IMR-90 (cell line): Measurements from ENCODE around the gene BRAF. TPM values are rescaled to one million over a fixed set of nuclear protein-coding genes. Genes with fewer than 3 reads are reported as not detected.

Experiments
- ATAC-seq: fragments of 200-7000 bp; cut with Tn5 transposase; 2 replicates; pipeline ENCODE4 v1.9.1; 2020; ENCODE audit warnings: low read depth, mild to moderate bottlenecking, moderate library complexity
- BruUV-seq: library from RNA; stranded (reverse); fragments of 400-500 nt; replicated peaks from 2 replicates; lab custom pipeline; 2021; lab: Mats Ljungman, UMichigan
- CTCF ChIA-PET: fragments of 300-600 bp; formaldehyde crosslinking; extraction: SDS; loops from one replicate; lab custom pipeline; 2021; ENCODE audit warnings: antibody characterized with exemption; lab: Yijun Ruan, JAX
- POLR2A ChIA-PET: fragments of 300-600 bp; sonication (Branson Sonifier 250); formaldehyde crosslinking; loops from one replicate; lab custom pipeline; 2022; ENCODE audit warnings: antibody characterized with exemption; ENCODE audit not compliant: unreplicated experiment; lab: Charles Lee
- DNase-seq: peaks from one replicate; pipeline ENCODE4 v3.0.0; 2013
- H2AFZ ChIP-seq: replicated peaks from 2 replicates; pipeline ENCODE3; 2013; ENCODE audit warnings: low read length, mild to moderate bottlenecking; ENCODE audit not compliant: poor library complexity
- H2AK5ac ChIP-seq: 2 replicates; pipeline ENCODE4 v1.6.1; 2013; ENCODE audit warnings: low read depth, low read length, inconsistent platforms
- H2AK9ac ChIP-seq: replicated peaks from 2 replicates; pipeline ENCODE3; 2013; ENCODE audit warnings: mild to moderate bottlenecking, low read depth, low read length, moderate library complexity; ENCODE audit not compliant: poor library complexity
- H2BK120ac ChIP-seq: 2 replicates; pipeline ENCODE4 v1.6.1; 2013; ENCODE audit warnings: low read depth, low read length, inconsistent platforms
- H2BK15ac ChIP-seq: 3 replicates; pipeline ENCODE4 v1.6.1; 2013; ENCODE audit warnings: low read depth, low read length, inconsistent platforms
- H2BK20ac ChIP-seq: 2 replicates; pipeline ENCODE4 v1.6.1; 2013; ENCODE audit warnings: low read depth, mild to moderate bottlenecking, inconsistent platforms, low read length, moderate library complexity
- H2BK5ac ChIP-seq: 2 replicates; pipeline ENCODE4 v1.6.1; 2013; ENCODE audit warnings: mild to moderate bottlenecking, low read depth, low read length, inconsistent platforms; ENCODE audit not compliant: poor library complexity, severe bottlenecking
- H3K14ac ChIP-seq: replicated peaks from 2 replicates; pipeline ENCODE4 v1.6.1; 2013; ENCODE audit warnings: low read depth, low read length, inconsistent platforms
- H3K18ac ChIP-seq: 2 replicates; pipeline ENCODE4 v1.6.1; 2013; ENCODE audit warnings: low read depth, low read length, control low read depth
- H3K23ac ChIP-seq: 2 replicates; pipeline ENCODE4 v1.6.1; 2013; ENCODE audit warnings: low read depth, low read length, inconsistent platforms
- H3K27ac ChIP-seq: 2 replicates; pipeline ENCODE4 v1.5.1; 2013; ENCODE audit warnings: mild to moderate bottlenecking, control low read depth, low read length; ENCODE audit not compliant: insufficient read depth
- H3K27me3 ChIP-seq: 2 replicates; pipeline ENCODE4 v1.6.1; 2013; ENCODE audit warnings: low read length; ENCODE audit not compliant: control insufficient read depth, insufficient read depth
- H3K36me3 ChIP-seq: 2 replicates; pipeline ENCODE4 v1.6.1; 2013; ENCODE audit warnings: low read length, mixed read lengths; ENCODE audit not compliant: control insufficient read depth, insufficient read depth
- H3K4ac ChIP-seq: 2 replicates; pipeline ENCODE4 v1.6.1; 2013; ENCODE audit warnings: low read depth, low read length, inconsistent platforms
- H3K4me1 ChIP-seq: 2 replicates; pipeline ENCODE4 v1.6.1; 2013; ENCODE audit warnings: low read length, mixed read lengths; ENCODE audit not compliant: control insufficient read depth, insufficient read depth
- H3K4me2 ChIP-seq: 2 replicates; pipeline ENCODE4 v1.6.1; 2013; ENCODE audit warnings: low read depth, mild to moderate bottlenecking, control low read depth, low read length, moderate library complexity
- H3K4me3 ChIP-seq: 2 replicates; pipeline ENCODE4 v1.5.1; 2013; ENCODE audit warnings: low read depth, mild to moderate bottlenecking, control low read depth, low read length, moderate library complexity; ENCODE audit not compliant: insufficient read depth
- H3K56ac ChIP-seq: 2 replicates; pipeline ENCODE4 v1.6.1; 2013; ENCODE audit warnings: low read length, inconsistent platforms; ENCODE audit not compliant: insufficient read depth; ENCODE audit errors: extremely low read depth
- H3K79me1 ChIP-seq, 2 experiments: 2 replicates each; pipeline ENCODE4 v1.6.1; 2013; ENCODE audit warnings: low read length in 2 of 2, inconsistent platforms in 1 of 2, low read depth in 1 of 2
- H3K9ac ChIP-seq: 2 replicates; pipeline ENCODE4 v1.6.1; 2013; ENCODE audit warnings: low read depth, low read length, control low read depth
- H3K9me1 ChIP-seq: 2 replicates; pipeline ENCODE4 v1.6.1; 2013; ENCODE audit warnings: low read length, inconsistent platforms; ENCODE audit not compliant: insufficient read depth
- H3K9me3 ChIP-seq: 2 replicates; pipeline ENCODE4 v1.6.1; 2013; ENCODE audit warnings: low read length; ENCODE audit not compliant: control insufficient read depth, insufficient read depth
- H4K20me1 ChIP-seq: 2 replicates; pipeline ENCODE4 v1.6.1; 2013; ENCODE audit warnings: low read length, inconsistent platforms; ENCODE audit not compliant: insufficient read depth
- H4K5ac ChIP-seq: 2 replicates; pipeline ENCODE4 v1.6.1; 2013; ENCODE audit warnings: mild to moderate bottlenecking, low read depth, low read length, control low read depth
- H4K8ac ChIP-seq, 2 experiments: 2 replicates each; pipeline ENCODE4 v1.6.1; 2013; ENCODE audit warnings: low read depth in 2 of 2, low read length in 2 of 2, control low read depth in 1 of 2, inconsistent platforms in 1 of 2
- H4K91ac ChIP-seq: 2 replicates; pipeline ENCODE4 v1.6.1; 2013; ENCODE audit warnings: low read depth, low read length, inconsistent platforms; ENCODE audit not compliant: insufficient read depth
- BHLHE40 ChIP-seq: fragments of 150-350 bp; IDR thresholded peaks from 2 replicates; pipeline ENCODE4 v1.6.1; 2016; ENCODE audit warnings: mild to moderate bottlenecking, low read depth, low read length
- CHD1 ChIP-seq: IDR thresholded peaks from 2 replicates; pipeline ENCODE4 v1.6.1; 2012; ENCODE audit warnings: low read depth, low read length, improper control_type of control experiment
- FOS ChIP-seq: fragments of 150-350 bp; IDR thresholded peaks from 2 replicates; pipeline ENCODE4 v1.6.1; 2016; ENCODE audit warnings: low read depth, low read length
- WGBS, 2 experiments: methylation state at CpG; one replicate each; pipeline versions ENCODE4 v1.1.5 to v1.1.7; 2013; ENCODE audit warnings: missing lambda C conversion rate in 2 of 2; ENCODE audit not compliant: insufficient read length in 1 of 2; ENCODE audit errors: extremely low coverage in 2 of 2; 5-methylcytosine and 5-hydroxymethylcytosine counted together
- dilution Hi-C: fragments of 300-500 bp; cut with HindIII; formaldehyde crosslinking; loops from one replicate; pipeline ENCODE4 v1.14.3; 2018; ENCODE audit warnings: low sequenced_read_pairs; ENCODE audit not compliant: unreplicated experiment
- in situ Hi-C: fragments of 300-500 bp; cut with MboI; formaldehyde crosslinking; loops from 3 replicates; pipeline ENCODE4 v1.14.3; 2019; ENCODE audit warnings: low sequenced_read_pairs, inconsistent platforms, mixed read lengths
- intact Hi-C: fragments of 100-400 bp; cut with micrococcal nuclease; formaldehyde crosslinking; loops from 2 replicates; pipeline ENCODE4 v1.10.0; 2022
- polyA plus RNA-seq, 3 experiments: library from polyadenylated mRNA; depleted of rRNA; stranded (reverse); fragments of >200 nt; gene quantifications; 2 replicates each; pipeline ENCODE4 v1.2.3, GENCODE V29; 2012; ENCODE audit warnings: low replicate concordance in 1 of 3
- total RNA-seq: library from RNA; depleted of rRNA; stranded (reverse); fragments of >200 nt; gene quantifications from 2 replicates; pipeline ENCODE4 v1.2.3, GENCODE V29; 2012
- TF ChIP-seq, protein P1 (sequence below): conservative IDR thresholded peaks from 2 replicates; pipeline ENCODE4 v1.5.1; 2012; ENCODE audit warnings: mild to moderate bottlenecking, low read depth, low read length, improper control_type of control experiment

BRAF gene
- total and polyA plus RNA-seq, 2 of the 4 experiments (the other 2 are of a cell fraction): 5.7 to 12.9 TPM

DNA sequence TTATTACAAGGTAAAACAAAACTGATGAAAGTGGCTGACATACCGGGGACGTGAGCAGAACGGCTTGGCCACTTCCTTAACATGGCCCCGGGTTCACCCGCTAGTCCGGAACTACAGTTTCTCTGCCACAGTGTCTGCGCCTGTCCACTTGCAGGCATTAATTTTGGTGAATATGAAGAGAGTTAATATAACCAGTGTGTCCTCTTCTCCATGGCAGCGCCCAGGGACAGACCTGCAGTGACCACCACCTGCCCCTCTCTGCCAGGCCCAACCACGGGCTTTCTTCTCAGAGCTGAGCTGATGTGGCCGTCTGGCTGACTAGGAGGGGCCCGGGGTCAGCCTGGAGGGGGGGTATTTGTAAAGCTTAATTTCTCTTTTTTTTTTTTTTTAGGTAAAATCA, 229.3 kb downstream of the BRAF start:
- Histone ChIP-seq H3K27me3 (no peaks in the 10 kb centered on the region), H2BK5ac (no peak overlapping the region), H4K8ac (no peak overlapping the region; a peak in 1 of 4 replicates), H3K4me1 (peaks cover 5% of the 10 kb centered on the region), H3K4me2 (no peak overlapping the region), H3K9me1 (peaks cover 6% of the 10 kb centered on the region; the same call in 1 of the 2 replicates), H3K14ac (no peak overlapping the region), H2AK5ac (no peak overlapping the region), H3K56ac (no peak overlapping the region), H3K4me3 (no peak overlapping the region), H3K4ac (no peak overlapping the region), H2AFZ (no peak overlapping the region), H2BK120ac (no peak overlapping the region), H3K9ac (no peak overlapping the region), H4K91ac (no peak overlapping the region), H3K79me1 (peaks cover 11 to 25% of the 10 kb centered on the region in 2 experiments; a peak in 3 of 4 replicates), H4K5ac (no peak overlapping the region), H3K36me3 (no peaks in the 10 kb centered on the region; the same call in 1 of the 2 replicates), H2BK15ac (no peak overlapping the region), H3K23ac (no peak overlapping the region), H4K20me1 (no peaks in the 10 kb centered on the region; the same call in 1 of the 2 replicates), H3K9me3 (no peaks in the 10 kb centered on the region), H3K18ac (no peak overlapping the region), H2AK9ac (no peak overlapping the region), H3K27ac (no peak overlapping the region), H2BK20ac (no peak overlapping the region)
- ChIA-PET CTCF (no interaction called here), POLR2A (interaction anchor here (0.5 kb wide), 1 partner anchor 215 kb away, joined by 3 read pairs; no protein-coding TSS in a partner anchor)
- ATAC-seq (no peak), DNase-seq (no peak)
- TF ChIP-seq, protein P1, sequence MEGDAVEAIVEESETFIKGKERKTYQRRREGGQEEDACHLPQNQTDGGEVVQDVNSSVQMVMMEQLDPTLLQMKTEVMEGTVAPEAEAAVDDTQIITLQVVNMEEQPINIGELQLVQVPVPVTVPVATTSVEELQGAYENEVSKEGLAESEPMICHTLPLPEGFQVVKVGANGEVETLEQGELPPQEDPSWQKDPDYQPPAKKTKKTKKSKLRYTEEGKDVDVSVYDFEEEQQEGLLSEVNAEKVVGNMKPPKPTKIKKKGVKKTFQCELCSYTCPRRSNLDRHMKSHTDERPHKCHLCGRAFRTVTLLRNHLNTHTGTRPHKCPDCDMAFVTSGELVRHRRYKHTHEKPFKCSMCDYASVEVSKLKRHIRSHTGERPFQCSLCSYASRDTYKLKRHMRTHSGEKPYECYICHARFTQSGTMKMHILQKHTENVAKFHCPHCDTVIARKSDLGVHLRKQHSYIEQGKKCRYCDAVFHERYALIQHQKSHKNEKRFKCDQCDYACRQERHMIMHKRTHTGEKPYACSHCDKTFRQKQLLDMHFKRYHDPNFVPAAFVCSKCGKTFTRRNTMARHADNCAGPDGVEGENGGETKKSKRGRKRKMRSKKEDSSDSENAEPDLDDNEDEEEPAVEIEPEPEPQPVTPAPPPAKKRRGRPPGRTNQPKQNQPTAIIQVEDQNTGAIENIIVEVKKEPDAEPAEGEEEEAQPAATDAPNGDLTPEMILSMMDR: no peak
- no peak for TF ChIP-seq CHD1
- no peak for TF ChIP-seq FOS
- TF ChIP-seq BHLHE40: no peak
- no TSS peak for BruUV-seq
- intact Hi-C loops (loop anchor here (10.0 kb wide), 1 partner anchor 229 kb away; the partner anchor contains the start of gene BRAF), dilution Hi-C loops (no loop called here), in situ Hi-C loops (no loop called here)
- WGBS, 2 experiments: no CpG with 5 or more reads among the region's 11 CpGs
